RWPE1 (cell line): ENCODE measurements around the gene CFAP45.

Experiments
- CTCF ChIA-PET: fragments of 350-600 bp; sonication (Branson Sonifier 250); formaldehyde crosslinking; extraction: SDS; loops from one replicate; lab custom pipeline; 2021; lab: Yijun Ruan, JAX
- POLR2A ChIA-PET: fragments of 400-600 bp; formaldehyde crosslinking; extraction: SDS; loops from one replicate; lab custom pipeline; 2020; ENCODE audit warnings: antibody characterized with exemption; ENCODE audit not compliant: low non-redundant PET; lab: Yijun Ruan, JAX
- DNase-seq: peaks from one replicate; pipeline ENCODE4 v3.0.0; 2012; ENCODE audit warnings: low spot score
- H3K27ac ChIP-seq: fragments of 450-650 bp; 2 replicates; pipeline ENCODE4 v1.5.1; 2017
- TF ChIP-seq, protein P1 (sequence below): fragments of 450-650 bp; conservative IDR thresholded peaks from 2 replicates; pipeline ENCODE4 v1.5.1; 2017; ENCODE audit warnings: low read depth, mild to moderate bottlenecking

The CFAP45 gene

DNA sequence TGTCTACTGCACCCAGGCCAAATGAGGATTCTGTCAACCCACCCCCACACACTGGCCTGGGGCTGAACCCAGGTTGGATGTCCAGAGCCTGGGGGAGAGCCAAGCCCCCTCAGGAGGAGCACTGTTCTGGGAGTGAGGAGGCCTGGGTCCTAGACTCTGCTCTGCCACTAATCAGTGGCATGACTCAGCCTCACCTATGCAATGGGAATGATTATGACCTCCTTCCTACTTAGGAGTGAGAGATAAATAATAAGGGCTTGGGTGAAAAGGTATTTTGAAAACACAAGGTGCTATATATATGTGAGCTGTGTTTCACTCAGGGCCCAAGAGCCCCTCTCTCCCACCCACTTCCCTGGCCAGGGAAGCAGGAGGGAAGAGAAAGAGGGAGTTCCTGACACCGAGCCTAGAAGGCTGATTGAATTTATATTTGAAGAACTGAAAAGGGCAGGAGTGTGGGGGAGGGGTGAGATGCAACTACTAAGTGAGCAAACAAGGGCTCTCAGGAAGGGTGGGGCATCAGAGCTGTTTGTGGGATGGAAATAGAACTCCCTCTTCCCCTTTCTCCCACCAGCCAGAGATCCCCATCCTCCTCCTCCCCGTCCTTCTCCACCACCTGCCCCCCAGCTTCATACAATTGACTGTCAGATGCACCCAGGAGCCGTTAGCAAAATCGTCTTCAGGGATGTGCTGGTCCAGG is 37.2 kb upstream of the CFAP45 start:
- no peak for DNase-seq
- POLR2A ChIA-PET: no interaction called here
- TF ChIP-seq, protein P1, sequence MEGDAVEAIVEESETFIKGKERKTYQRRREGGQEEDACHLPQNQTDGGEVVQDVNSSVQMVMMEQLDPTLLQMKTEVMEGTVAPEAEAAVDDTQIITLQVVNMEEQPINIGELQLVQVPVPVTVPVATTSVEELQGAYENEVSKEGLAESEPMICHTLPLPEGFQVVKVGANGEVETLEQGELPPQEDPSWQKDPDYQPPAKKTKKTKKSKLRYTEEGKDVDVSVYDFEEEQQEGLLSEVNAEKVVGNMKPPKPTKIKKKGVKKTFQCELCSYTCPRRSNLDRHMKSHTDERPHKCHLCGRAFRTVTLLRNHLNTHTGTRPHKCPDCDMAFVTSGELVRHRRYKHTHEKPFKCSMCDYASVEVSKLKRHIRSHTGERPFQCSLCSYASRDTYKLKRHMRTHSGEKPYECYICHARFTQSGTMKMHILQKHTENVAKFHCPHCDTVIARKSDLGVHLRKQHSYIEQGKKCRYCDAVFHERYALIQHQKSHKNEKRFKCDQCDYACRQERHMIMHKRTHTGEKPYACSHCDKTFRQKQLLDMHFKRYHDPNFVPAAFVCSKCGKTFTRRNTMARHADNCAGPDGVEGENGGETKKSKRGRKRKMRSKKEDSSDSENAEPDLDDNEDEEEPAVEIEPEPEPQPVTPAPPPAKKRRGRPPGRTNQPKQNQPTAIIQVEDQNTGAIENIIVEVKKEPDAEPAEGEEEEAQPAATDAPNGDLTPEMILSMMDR: no peak
- CTCF ChIA-PET: interaction anchor here (0.6 to 5.6 kb wide), 5 partner anchors 43 to 73 kb away, joined by 3 to 85 read pairs (median 4); no protein-coding TSS in a partner anchor
- peak overlapping the region; percentile 94 for H3K27ac ChIP-seq

DNA sequence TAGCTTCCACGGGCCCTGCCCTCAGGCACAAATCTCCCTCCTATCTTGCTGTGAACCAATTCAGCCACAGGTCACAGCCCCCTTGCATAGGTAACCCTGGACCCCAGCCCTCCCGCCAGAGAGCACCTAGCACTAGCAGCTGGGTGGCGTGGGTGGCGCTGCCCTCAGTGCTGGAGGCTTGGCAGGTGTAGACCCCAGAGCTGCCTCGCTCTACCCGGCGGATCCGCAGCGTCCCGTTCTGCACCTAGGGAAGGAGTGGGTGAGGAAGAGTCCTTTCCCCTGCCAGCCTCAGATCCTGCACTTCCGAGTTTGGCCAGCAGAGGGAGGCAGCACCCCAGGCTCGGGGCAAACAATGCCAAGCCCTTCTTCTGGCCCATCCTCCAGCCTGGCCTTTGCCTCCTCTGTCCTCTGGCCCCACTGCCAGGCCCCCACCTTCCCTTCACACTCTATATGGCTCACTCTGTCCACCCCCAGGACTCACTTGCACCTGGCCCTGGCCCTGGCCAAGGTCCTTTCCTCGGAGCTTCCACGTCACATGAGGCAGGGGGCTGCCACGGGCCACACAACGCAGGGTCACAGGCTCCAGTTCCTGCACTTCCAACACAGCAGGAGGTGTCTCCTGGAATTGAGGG is 36.4 kb upstream of the CFAP45 start:
- DNase-seq: peak; percentile 78
- H3K27ac ChIP-seq: peak overlapping the region; percentile 94
- ChIA-PET POLR2A (no interaction called here), CTCF (interaction anchor here (0.5 to 5.6 kb wide), 10 partner anchors 9 to 274 kb away, joined by 3 to 85 read pairs (median 4); partner anchors contain the start of gene IGSF9)
- TF ChIP-seq, protein P1: peak; percentile 95

DNA sequence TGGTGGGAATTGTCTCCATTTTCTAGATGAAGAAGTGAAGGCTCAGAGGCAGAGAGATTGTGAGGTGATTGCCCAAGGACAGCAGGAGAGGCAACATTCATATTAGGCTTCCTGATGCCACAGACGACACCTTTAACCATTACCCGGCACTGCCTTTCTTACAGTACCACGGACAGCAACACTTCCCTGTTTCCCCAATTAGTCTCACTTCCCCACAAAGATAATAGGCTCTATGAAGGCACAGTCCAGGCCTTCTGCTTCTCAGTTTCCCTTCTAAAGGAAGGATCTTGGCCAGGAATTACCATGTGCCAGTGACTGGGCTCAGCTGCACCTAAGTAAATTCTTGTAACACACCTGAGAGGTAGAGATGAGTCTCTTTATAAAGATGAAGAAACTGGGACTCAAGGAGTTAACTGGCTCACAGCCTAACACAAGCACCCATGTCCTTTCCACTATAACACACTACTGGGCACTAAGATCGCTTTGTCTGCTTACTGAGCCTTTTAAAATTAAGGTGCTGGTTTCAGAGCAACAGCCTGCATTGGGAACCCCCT is 35.8 kb upstream of the CFAP45 start:
- TF ChIP-seq, protein P1: no peak
- DNase-seq: no peak
- ChIA-PET CTCF (interaction anchor here (0.5 to 5.6 kb wide), 7 partner anchors 9 to 275 kb away, joined by 3 to 85 read pairs (median 4); partner anchors contain the start of gene IGSF9), POLR2A (no interaction called here)
- peak overlapping the region; percentile 94 for H3K27ac ChIP-seq

DNA sequence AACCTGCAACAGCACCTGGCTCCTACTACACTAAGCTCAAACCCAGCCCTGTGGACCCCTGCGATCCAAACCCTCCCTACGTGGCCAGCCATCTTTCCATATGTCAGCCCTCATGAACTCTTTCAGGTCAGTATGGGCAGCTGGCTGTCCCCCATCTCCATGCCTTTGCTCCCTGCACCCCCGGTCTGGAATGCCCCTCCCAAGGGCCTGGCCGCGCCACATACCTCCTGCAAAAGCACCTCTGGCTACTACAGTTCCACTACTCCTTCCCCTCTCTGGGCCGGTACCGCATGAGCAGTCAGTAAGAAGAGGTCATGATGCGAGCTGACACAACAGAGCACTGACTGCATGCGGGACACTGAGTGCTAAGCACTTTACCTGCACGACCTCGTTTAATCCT is 35.3 kb upstream of the CFAP45 start:
- ChIA-PET POLR2A (no interaction called here), CTCF (interaction anchor here (1.3 to 5.6 kb wide), 2 partner anchors 71 to 111 kb away, joined by 3 to 85 read pairs; no protein-coding TSS in a partner anchor)
- no peak overlapping the region for H3K27ac ChIP-seq
- TF ChIP-seq, protein P1: no peak
- DNase-seq: no peak

DNA sequence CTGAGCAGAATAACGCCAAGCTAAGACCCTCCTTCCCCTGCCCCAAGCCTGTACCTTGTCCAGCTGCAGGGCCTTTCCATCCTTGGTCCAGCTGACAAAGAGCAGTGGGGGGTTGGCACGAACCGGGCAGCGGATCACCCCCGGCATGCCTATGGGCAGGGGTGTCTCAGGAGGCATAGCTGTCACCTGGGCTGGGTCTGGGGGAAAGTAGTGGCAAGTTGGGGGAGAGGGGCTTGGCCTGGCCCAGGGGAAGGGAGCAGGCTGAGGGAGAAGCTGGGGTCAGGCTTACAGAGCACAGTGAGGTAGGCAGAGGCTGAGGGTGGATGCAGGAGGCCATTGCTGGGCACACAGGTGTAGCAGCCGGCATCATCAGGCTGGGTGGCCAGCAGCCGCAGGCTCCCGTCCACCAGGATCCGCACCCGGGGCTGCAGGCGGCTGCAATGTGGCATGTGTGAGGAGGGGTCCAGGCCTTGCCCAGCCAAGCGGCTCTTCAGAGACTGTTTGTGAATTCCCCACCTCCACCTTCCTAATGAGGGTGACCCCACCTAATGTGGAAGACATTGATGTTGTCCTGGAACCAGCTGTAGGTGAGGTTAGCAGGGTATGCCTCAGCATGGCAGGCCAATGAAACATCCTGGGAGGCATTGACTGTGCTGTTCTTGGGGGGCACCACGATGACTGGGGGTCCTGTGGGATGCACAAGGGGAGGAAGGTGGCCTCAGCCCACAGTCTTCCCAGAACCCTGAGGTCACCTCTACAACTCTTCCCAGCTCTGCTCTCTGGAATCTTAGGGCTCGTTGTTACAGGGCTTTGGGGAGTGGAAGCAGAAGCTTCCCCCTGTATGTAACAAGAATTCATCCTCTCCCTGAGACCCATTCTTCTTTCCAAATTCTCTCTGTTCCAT is 34.4 kb upstream of the CFAP45 start:
- ChIA-PET POLR2A (no interaction called here), CTCF (interaction anchor here (0.7 to 5.6 kb wide), 4 partner anchors 32 to 135 kb away, joined by 3 to 85 read pairs (median 3); no protein-coding TSS in a partner anchor)
- TF ChIP-seq, protein P1: no peak
- peak overlapping the region; percentile 51 for H3K27ac ChIP-seq
- no peak for DNase-seq
